SHP77 treated with DMSO at 0.1 percent for 48 hours (cell line): ENCODE measurements around the gene FASLG.
A peak's percentile ranks its signal among the peaks of the same experiment; 100 is the strongest.
"Not testable (repeated sequence)": the region's sequence is repeated elsewhere in the genome, so short reads cannot be mapped to it uniquely, and the experiment has no call there.

Experiments used
- DNase-seq: peaks from one replicate; lab custom pipeline; 2025; lab: John Stamatoyannopoulos, UW

Gene FASLG

GRCh38 chr1:172658871-172659453 is at the start of gene FASLG:
Gene FASLG, plus strand, starts transcription at chr1:172659103. Its CDS starts 99 bp downstream, at chr1:172659202.
- DNase-seq = no peak

GRCh38 chr1:172609528-172609927 is 49.4 kb upstream of the FASLG start:
- no peak for DNase-seq

DNA sequence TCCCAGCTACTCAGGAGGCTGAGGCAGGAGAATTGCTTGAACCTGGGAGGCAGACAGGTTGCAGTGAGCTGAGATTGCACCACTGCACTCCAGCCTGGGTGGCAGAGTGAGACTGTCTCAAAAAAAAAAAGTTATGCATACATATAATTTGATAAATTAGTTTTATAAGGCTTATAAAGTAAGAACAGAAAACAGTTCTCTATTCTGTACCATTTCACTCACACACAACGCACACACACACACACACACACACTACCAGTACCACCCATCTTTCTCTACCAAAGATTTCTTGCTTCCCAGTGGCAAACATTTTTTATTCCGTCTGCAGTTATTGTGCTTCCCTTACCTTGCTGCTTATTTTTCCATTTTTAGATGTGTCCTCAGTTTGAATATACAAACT is 46.4 kb upstream of the FASLG start:
- DNase-seq = no peak

GRCh38 chr1:172613294-172613693 is 45.6 kb upstream of the FASLG start:
- no peak for DNase-seq

DNA sequence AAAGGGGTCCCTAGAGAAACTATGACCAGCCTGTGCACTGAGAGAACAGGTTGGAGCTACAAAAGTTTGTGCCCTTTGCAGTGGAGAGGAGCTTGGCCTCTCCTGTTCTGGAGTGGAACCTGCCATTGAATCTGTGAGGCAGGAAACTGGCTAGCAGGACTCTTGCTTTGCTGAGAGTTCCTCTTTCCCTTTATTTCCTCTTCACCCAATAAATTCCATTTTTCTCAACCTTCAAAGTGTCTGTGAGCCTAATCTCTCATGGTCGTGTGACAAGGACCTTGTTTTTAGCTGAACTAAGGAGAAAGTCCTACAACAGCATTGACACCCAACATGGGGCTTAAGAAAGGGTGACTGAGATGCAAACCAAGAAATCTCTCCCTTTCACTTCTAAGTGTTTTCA is 42.7 kb upstream of the FASLG start:
- DNase-seq = no peak

- no peak for DNase-seq
These were observed 42.3 kb upstream of the FASLG start for GRCh38 chr1:172616636-172617035.

- DNase-seq = not testable (repeated sequence)
These were observed 38.3 kb upstream of the FASLG start for GRCh38 chr1:172620603-172621002.

- no peak for DNase-seq
These were observed 36.4 kb upstream of the FASLG start for GRCh38 chr1:172622541-172622940.

GRCh38 chr1:172623748-172624147 is 35.2 kb upstream of the FASLG start:
- no peak for DNase-seq

- DNase-seq = no peak
These were observed 32.1 kb upstream of the FASLG start for GRCh38 chr1:172626845-172627244.

- DNase-seq = no peak
These were observed 31.2 kb upstream of the FASLG start for GRCh38 chr1:172627702-172628101.

DNA sequence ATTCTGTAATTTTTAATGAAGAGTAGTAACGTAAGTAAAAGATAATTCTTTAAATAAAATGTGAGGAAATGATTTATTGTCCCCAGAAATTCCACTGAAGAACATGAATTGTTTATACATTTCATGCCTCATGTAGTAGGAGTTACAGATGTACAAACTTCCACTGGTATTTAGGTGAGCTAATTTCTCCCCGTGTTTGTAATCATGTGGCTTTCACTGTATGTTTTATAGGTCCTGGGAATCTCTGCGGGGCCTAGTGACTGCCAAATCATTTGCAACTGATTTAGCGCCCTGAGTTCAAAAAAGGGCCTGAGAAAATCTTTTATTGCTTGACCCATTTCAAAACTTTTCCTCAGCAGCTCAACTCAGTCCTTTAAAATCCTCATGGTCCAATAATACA is 30.5 kb upstream of the FASLG start:
- no peak for DNase-seq

GRCh38 chr1:172629170-172629569 is 29.7 kb upstream of the FASLG start:
- no peak for DNase-seq

DNA sequence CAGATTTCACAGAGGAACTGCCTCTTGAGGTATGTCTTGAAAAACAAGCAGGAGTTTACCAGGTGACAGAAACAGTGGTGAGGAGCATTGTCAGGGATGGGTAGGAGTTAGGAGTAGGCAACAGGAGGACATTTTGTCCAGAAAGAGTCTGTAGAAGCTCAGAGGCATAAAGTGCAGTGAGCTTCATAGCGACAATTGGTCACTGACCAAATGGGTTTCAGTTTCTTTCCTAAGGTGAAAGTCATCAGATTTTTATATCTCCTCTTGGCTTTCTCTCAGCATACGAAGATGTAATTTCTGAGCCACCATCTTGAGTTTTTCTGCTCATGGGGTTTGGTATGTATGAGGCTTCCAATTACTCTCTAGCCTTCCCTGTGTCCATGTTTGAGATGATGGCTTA is 29.3 kb upstream of the FASLG start:
- DNase-seq = no peak

DNA sequence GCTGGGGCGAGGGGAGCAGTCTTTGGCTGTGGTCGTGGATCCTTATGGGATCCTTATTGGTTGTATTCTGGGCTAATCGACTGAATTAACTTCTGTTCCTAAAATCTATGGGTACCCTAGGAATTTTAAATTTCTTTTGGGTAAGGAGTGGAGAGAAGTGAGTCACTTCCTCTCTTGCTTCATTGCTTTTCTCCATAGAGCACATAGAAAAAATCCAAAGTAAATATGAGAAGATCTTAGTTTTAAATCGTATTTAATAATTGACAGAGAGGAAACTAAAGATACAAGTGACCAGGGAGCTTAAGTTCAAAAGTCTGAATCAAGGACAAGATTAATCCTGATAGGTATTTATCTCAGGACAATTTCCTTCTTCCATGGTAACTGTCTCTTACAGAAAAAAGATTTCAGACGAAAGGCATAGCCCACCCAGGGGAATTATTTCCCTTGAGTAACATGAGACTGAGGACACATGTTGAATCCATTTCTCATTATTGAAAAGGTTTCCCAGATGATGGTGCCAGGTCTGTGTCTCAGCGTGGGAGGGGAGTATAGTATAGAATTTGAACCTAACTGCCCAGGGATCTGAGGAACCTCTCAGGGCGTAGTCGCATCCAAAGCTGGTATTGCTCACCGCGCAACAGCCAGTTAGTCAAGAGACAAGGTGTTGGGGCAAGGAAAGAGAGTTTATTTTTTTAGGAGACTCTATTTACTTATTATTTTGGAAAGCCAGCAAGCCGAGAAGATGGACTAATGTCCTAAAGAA is 28.7 kb upstream of the FASLG start:
- DNase-seq = no peak

GRCh38 chr1:172630868-172631267 is 28.0 kb upstream of the FASLG start:
- no peak for DNase-seq

- no peak for DNase-seq
These were observed 21.4 kb upstream of the FASLG start for GRCh38 chr1:172637522-172637921.

DNA sequence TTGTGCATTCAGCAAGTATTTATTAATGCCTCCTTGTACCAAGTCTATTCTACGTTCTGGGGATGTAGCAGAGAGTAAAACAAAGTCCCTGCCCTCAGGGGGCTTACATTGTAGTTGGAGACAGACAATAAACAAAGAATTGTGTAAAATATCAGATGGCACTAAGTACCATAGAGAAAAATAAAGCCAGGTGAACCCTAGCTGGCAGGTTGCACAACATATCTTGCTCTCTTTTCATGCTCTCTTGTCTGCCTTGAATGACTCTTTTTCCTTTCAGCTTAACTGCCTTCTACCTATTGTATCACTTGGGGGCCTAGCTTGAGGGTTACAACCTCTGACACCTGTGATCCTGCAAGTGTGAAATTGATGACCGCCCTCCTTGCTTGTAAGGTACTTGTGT is 20.7 kb upstream of the FASLG start:
- DNase-seq = no peak

DNA sequence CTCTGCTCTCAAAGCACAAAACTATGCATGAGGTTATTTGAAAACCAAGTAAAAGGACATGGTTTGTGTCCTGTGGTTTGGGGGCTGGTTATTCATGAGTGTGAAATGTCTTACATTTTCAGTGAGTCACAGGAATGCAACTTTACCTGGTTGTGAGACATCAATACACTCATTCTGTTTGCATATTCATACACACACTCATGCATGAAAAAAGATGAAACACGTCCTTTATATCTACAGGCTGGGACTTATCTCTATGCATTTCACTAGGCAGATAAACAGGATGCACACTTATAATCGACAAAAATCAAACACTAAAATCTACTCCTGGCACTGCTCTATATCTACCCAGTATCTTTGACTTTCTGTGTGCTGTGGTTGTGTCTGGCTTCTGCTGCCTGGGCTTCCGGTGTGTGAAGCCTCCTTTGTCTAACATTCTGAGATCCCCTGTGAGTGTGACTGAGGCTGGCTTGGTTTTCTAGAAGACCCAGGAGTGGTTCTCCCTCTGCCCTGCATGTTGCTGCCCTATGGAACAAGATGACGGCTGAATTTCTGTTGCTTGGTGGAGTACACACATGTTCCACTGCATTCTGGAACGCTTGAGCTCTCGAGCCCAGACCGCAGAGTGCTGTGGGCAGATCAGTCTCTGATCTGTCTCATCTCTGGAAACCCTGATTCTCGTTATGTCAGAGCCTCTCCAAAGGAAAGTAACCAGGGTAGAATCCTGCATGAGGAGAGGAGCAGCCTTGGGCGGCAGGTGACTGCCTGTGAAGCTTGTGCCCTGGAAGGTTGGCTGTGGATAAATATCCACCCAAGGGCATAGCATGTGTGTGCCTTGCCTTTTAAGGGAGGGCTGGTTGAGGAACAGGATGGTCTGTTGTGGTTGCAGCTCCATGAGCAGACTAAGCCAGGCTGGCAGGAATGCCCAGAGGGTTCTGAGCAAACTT is 19.7 kb upstream of the FASLG start:
- no peak for DNase-seq

DNA sequence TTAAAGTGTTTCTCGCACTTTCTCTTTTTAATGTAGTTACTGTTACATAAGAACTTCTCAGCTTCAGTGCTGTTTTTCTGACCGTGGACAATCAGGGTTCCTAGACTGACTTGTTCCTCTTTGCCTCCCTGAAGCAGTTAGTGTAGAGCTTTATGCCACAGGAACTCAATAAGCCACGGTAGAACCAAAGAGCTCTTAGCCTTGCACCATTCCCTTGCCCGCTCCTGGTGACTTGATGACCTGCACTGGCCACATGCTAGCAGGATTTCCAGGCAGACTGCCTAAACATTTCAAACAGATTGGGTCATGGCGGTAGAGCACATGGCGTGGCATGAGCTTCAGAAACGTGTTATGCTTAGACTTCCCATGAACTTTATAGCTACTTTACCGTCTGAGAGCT is 18.8 kb upstream of the FASLG start:
- DNase-seq = no peak

GRCh38 chr1:172641492-172641891 is 17.4 kb upstream of the FASLG start:
- no peak for DNase-seq

DNA sequence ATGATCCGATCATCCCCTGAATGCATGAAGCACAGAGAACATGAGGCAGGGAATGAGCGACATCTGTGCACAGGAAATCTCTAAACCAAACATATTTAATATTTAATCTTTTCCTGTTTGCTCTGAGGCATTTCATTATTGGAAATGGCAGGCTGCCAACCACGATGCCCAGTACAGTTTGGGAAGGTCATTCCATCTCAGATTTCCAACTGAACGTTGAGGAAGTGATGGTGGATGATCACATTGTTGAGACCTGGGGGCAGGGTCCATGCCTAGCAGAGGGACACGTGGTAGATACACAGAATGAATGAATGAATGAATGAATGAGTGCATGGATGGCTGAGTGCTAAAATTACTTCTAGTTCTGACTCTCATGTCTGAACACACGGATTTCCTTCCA is 15.9 kb upstream of the FASLG start:
- peak; percentile 72 for DNase-seq

- no peak for DNase-seq
These were observed 12.2 kb upstream of the FASLG start for GRCh38 chr1:172646653-172647052.
